Lung (tissue), 12 donors: ENCODE data around the gene JOSD2. TPM values are rescaled to one million over a fixed set of nuclear protein-coding genes. Genes with fewer than 3 reads are reported as not detected.
A peak's percentile ranks its signal among the peaks of the same experiment; 100 is the strongest.

ENCODE experiments used
- ATAC-seq: fragments of 200-7000 bp; cut with Tn5 transposase; one replicate; pipeline ENCODE4 v1.9.1; 2020; ENCODE audit warnings: moderate number of reproducible peaks; ENCODE audit not compliant: insufficient read depth, low FRiP score
- DNase-seq, 3 donors: peaks; one replicate each; pipeline ENCODE4 v3.0.0-alpha.2; 2013 to 2017
- H3K27ac ChIP-seq, 2 donors: one replicate each; pipeline ENCODE4 v1.5.1; 2013; ENCODE audit warnings: mild to moderate bottlenecking in 2 of 2, moderate library complexity in 2 of 2, control low read depth in 1 of 2, inconsistent platforms in 1 of 2, low read depth in 1 of 2, low read length in 1 of 2
- H3K27me3 ChIP-seq, 3 donors: one replicate each; pipeline ENCODE4 v1.5.1; 2013; ENCODE audit warnings: low read length in 2 of 3; ENCODE audit not compliant: control insufficient read depth in 3 of 3, insufficient read depth in 3 of 3
- H3K36me3 ChIP-seq, 4 donors: one replicate each; pipeline ENCODE4 v1.5.1; 2013; ENCODE audit warnings: low read length in 4 of 4, mild to moderate bottlenecking in 1 of 4, moderate library complexity in 1 of 4; ENCODE audit not compliant: control insufficient read depth in 4 of 4, insufficient read depth in 4 of 4
- H3K4me1 ChIP-seq, 5 donors: one replicate each; pipeline ENCODE4 v1.5.1; 2013; ENCODE audit warnings: low read length in 5 of 5, mild to moderate bottlenecking in 2 of 5, moderate library complexity in 1 of 5; ENCODE audit not compliant: control insufficient read depth in 5 of 5, insufficient read depth in 5 of 5
- H3K4me3 ChIP-seq: one replicate; pipeline ENCODE4 v1.5.1; 2013; ENCODE audit warnings: mild to moderate bottlenecking, control low read depth, moderate library complexity
- H3K9ac ChIP-seq, 2 donors: one replicate each; pipeline ENCODE4 v1.5.1; 2013; ENCODE audit warnings: low read length in 2 of 2, control low read depth in 1 of 2; ENCODE audit not compliant: insufficient read depth in 1 of 2
- H3K9me3 ChIP-seq, 4 donors: one replicate each; pipeline ENCODE4 v1.5.1; 2013; ENCODE audit warnings: low read length in 3 of 4, mild to moderate bottlenecking in 1 of 4, moderate library complexity in 1 of 4; ENCODE audit not compliant: control insufficient read depth in 4 of 4, insufficient read depth in 3 of 4
- CTCF ChIP-seq: IDR thresholded peaks from 2 replicates; pipeline ENCODE4 v1.5.1; 2012; ENCODE audit warnings: mild to moderate bottlenecking; ENCODE audit errors: control extremely low read depth, extremely low read depth
- WGBS, 2 donors: extraction: QIAGEN DNeasy Blood & Tissue Kit; methylation state at CpG; one replicate each; pipeline ENCODE4 v1.1.7; 2013; 5-methylcytosine and 5-hydroxymethylcytosine counted together
- polyA plus RNA-seq, 2 donors: library from polyadenylated mRNA; stranded (reverse); fragments of 200-250 nt; gene quantifications; one replicate each; pipeline ENCODE4 v1.2.1, GENCODE V29; 2013
- total RNA-seq, 2 donors: library from RNA; depleted of rRNA in 1 of 2; stranded (reverse); fragments of >200 nt in 1 of 2; gene quantifications; one replicate each; pipeline ENCODE4 v1.2.1, GENCODE V29; 2014 to 2021
- donor health status: control.
- donor health status: control.
- donor health status: Bipolar disorder and iron deficiency.
- donor health status: healthy.
- donor health status: DM: yes; HTN: yes; CAD: no.

Gene JOSD2
- total and polyA plus RNA-seq, 4 donors = 9.8 to 76.8 (median 63.5) TPM

- no peaks in the 10 kb centered on the region for H3K27me3 ChIP-seq
- peaks cover 0 to 2% (median 0%) of the 10 kb centered on the region in 4 donors for H3K9me3 ChIP-seq
- ATAC-seq = no peak
- peaks cover 0 to 10% (median 0%) of the 10 kb centered on the region in 5 donors for H3K4me1 ChIP-seq
- WGBS, 2 donors = 92% methylated on average over 36 of the region's 36 CpGs
- H3K36me3 ChIP-seq = no peaks in the 10 kb centered on the region
- no peak for TF ChIP-seq CTCF
- H3K9ac ChIP-seq = no peak overlapping the region
- H3K4me3 ChIP-seq = no peak overlapping the region
- no peak overlapping the region for H3K27ac ChIP-seq
- no peak for DNase-seq
Observed at GRCh38 chr19:50512112-50512998, 1.4 kb upstream of the JOSD2 start.

- DNase-seq (no peak), ATAC-seq (no peak)
- H3K36me3 ChIP-seq = peaks cover 0 to 8% (median 0%) of the 10 kb centered on the region in 4 donors
- no peaks in the 10 kb centered on the region for H3K27me3 ChIP-seq
- H3K4me3 ChIP-seq = peak overlapping the region; percentile 71
- H3K27ac ChIP-seq = peak overlapping the region; percentile 66 to 71
- peaks cover 0 to 10% (median 0%) of the 10 kb centered on the region in 5 donors for H3K4me1 ChIP-seq
- 8 to 9% methylated on average over 10 of the region's 10 CpGs for WGBS, 2 donors
- peak overlapping the region; percentile 75 to 85 for H3K9ac ChIP-seq
- no peak for TF ChIP-seq CTCF
- H3K9me3 ChIP-seq = peaks cover 0 to 2% (median 0%) of the 10 kb centered on the region in 4 donors
Observed at GRCh38 chr19:50510700-50511068, 307 bp downstream of the JOSD2 start.

GRCh38 chr19:50510121-50510670 lies 795 bp downstream of the JOSD2 start:
- WGBS, 2 donors = 55 to 77% methylated on average over 26 of the region's 26 CpGs
- Histone ChIP-seq H3K9me3 (peaks cover 0 to 2% (median 0%) of the 10 kb centered on the region in 4 donors), H3K9ac (peak overlapping the region; percentile 75 to 85), H3K27ac (peak overlapping the region in 1 of 2 donors; percentile 71), H3K4me1 (peaks cover 0 to 10% (median 0%) of the 10 kb centered on the region in 5 donors), H3K27me3 (no peaks in the 10 kb centered on the region), H3K4me3 (peak overlapping the region; percentile 71), H3K36me3 (peaks cover 0 to 8% (median 0%) of the 10 kb centered on the region in 4 donors)
- no peak for TF ChIP-seq CTCF
- ATAC-seq (no peak), DNase-seq (peak in 2 of 3 donors; percentile 30 to 51)
